Activated T-cell treated with anti-CD3 and anti-CD28 coated beads, Interleukin-2, amount 50 U/mL, for 4 hours (primary cell): Measurements from ENCODE around the gene CDKAL1. TPM values are rescaled to one million over a fixed set of nuclear protein-coding genes. Genes with fewer than 3 reads are reported as not detected.
"Not testable (repeated sequence)": the region's sequence is repeated elsewhere in the genome, so short reads cannot be mapped to it uniquely, and the experiment has no call there.

Source experiments
- ATAC-seq, 2 donors: fragments of 200-7000 bp; cut with Tn5 transposase; one replicate each; pipeline ENCODE4 v1.10.0; 2021
- DNase-seq: peaks from one replicate; pipeline ENCODE4 v3.0.0-alpha.2; 2020
- H3K27me3 Mint-ChIP-seq: one replicate; pipeline ENCODE4 v1.8.0; 2021; ENCODE audit warnings: low read depth, mixed read lengths
- H3K36me3 Mint-ChIP-seq: one replicate; pipeline ENCODE4 v1.8.0; 2022; ENCODE audit warnings: mixed read lengths; ENCODE audit not compliant: insufficient read depth
- H3K4me1 Mint-ChIP-seq: one replicate; pipeline ENCODE4 v1.8.0; 2021; ENCODE audit warnings: low read depth, mixed read lengths
- H3K4me3 Mint-ChIP-seq: one replicate; pipeline ENCODE4 v1.8.0; 2021; ENCODE audit warnings: mild to moderate bottlenecking, moderate library complexity, mixed read lengths
- H3K9me3 Mint-ChIP-seq: one replicate; pipeline ENCODE4 v1.8.0; 2021; ENCODE audit warnings: mixed read lengths
- total RNA-seq, 3 donors: library from RNA; stranded (reverse); gene quantifications; one replicate each; pipeline ENCODE4 v1.2.1, GENCODE V29; 2021

Gene CDKAL1
- total RNA-seq, 3 donors from 2014 or later: 23.2 to 26.0 (median 23.6) TPM

GRCh38 chr6:21193790-21194475 lies 659.7 kb downstream of the CDKAL1 start:
- ATAC-seq: no peak
- Mint-ChIP-seq H3K4me1 (peaks cover 17% of the 10 kb centered on the region), H3K36me3 (peaks cover 25% of the 10 kb centered on the region), H3K9me3 (no peaks in the 10 kb centered on the region), H3K27me3 (no peaks in the 10 kb centered on the region), H3K4me3 (no peak overlapping the region)
- no peak for DNase-seq

- DNase-seq, ATAC-seq, H3K9me3 Mint-ChIP-seq, H3K4me3 Mint-ChIP-seq, H3K27me3 Mint-ChIP-seq: not testable (repeated sequence)
- peaks cover 34% of the 10 kb centered on the region for H3K36me3 Mint-ChIP-seq
- peaks cover 14% of the 10 kb centered on the region for H3K4me1 Mint-ChIP-seq
These were observed 661.0 kb downstream of the CDKAL1 start for GRCh38 chr6:21195301-21195700.

- peaks cover 44% of the 10 kb centered on the region for H3K36me3 Mint-ChIP-seq
- no peak for DNase-seq
- no peak overlapping the region for H3K4me3 Mint-ChIP-seq
- ATAC-seq: no peak
- no peaks in the 10 kb centered on the region for H3K27me3 Mint-ChIP-seq
- H3K4me1 Mint-ChIP-seq: peaks cover 9% of the 10 kb centered on the region
- H3K9me3 Mint-ChIP-seq: no peaks in the 10 kb centered on the region
These were observed 663.9 kb downstream of the CDKAL1 start for GRCh38 chr6:21198032-21198640.

- H3K4me3 Mint-ChIP-seq: no peak overlapping the region
- H3K36me3 Mint-ChIP-seq: peaks cover 43% of the 10 kb centered on the region
- peaks cover 9% of the 10 kb centered on the region for H3K4me1 Mint-ChIP-seq
- H3K9me3 Mint-ChIP-seq: no peaks in the 10 kb centered on the region
- H3K27me3 Mint-ChIP-seq: no peaks in the 10 kb centered on the region
- DNase-seq (no peak), ATAC-seq (no peak)
These were observed 665.0 kb downstream of the CDKAL1 start for GRCh38 chr6:21199262-21199661.

GRCh38 chr6:21200134-21200870 lies 666.0 kb downstream of the CDKAL1 start:
- Mint-ChIP-seq H3K9me3 (no peaks in the 10 kb centered on the region), H3K27me3 (no peaks in the 10 kb centered on the region), H3K36me3 (peaks cover 51% of the 10 kb centered on the region), H3K4me1 (peaks cover 9% of the 10 kb centered on the region), H3K4me3 (no peak overlapping the region)
- DNase-seq (no peak), ATAC-seq (no peak)

- ATAC-seq (no peak), DNase-seq (no peak)
- Mint-ChIP-seq H3K4me3 (no peak overlapping the region), H3K4me1 (peaks cover 9% of the 10 kb centered on the region), H3K27me3 (no peaks in the 10 kb centered on the region), H3K9me3 (no peaks in the 10 kb centered on the region), H3K36me3 (peaks cover 55% of the 10 kb centered on the region)
These were observed 666.9 kb downstream of the CDKAL1 start for GRCh38 chr6:21201187-21201586.

- no peak for ATAC-seq
- H3K27me3 Mint-ChIP-seq: no peaks in the 10 kb centered on the region
- no peaks in the 10 kb centered on the region for H3K9me3 Mint-ChIP-seq
- no peak for DNase-seq
- peaks cover 7% of the 10 kb centered on the region for H3K4me1 Mint-ChIP-seq
- no peak overlapping the region for H3K4me3 Mint-ChIP-seq
- peaks cover 57% of the 10 kb centered on the region for H3K36me3 Mint-ChIP-seq
These were observed 667.5 kb downstream of the CDKAL1 start for GRCh38 chr6:21201637-21202350.

- Mint-ChIP-seq H3K36me3 (peaks cover 58% of the 10 kb centered on the region), H3K4me3 (no peak overlapping the region)
- ATAC-seq: no peak
These were observed 668.3 kb downstream of the CDKAL1 start for GRCh38 chr6:21202521-21202920.

GRCh38 chr6:21204951-21205350 lies 670.7 kb downstream of the CDKAL1 start:
- Mint-ChIP-seq H3K4me3 (no peak overlapping the region), H3K4me1 (no peaks in the 10 kb centered on the region), H3K27me3 (no peaks in the 10 kb centered on the region), H3K9me3 (peaks cover 4% of the 10 kb centered on the region), H3K36me3 (peaks cover 62% of the 10 kb centered on the region)
- no peak for DNase-seq
- ATAC-seq: no peak

More at GRCh38 chr6:21202521-21202920, 668.3 kb downstream of the CDKAL1 start:
- Mint-ChIP-seq H3K4me1 (peaks cover 7% of the 10 kb centered on the region), H3K27me3 (no peaks in the 10 kb centered on the region), H3K9me3 (no peaks in the 10 kb centered on the region)
- no peak for DNase-seq

GRCh38 chr6:21208081-21208795 lies 674.0 kb downstream of the CDKAL1 start:
- Mint-ChIP-seq H3K4me1 (no peaks in the 10 kb centered on the region), H3K4me3 (no peak overlapping the region), H3K9me3 (peaks cover 5% of the 10 kb centered on the region), H3K27me3 (no peaks in the 10 kb centered on the region), H3K36me3 (peaks cover 73% of the 10 kb centered on the region)
- ATAC-seq (no peak), DNase-seq (no peak)

GRCh38 chr6:21208796-21209186 lies 674.5 kb downstream of the CDKAL1 start:
- no peaks in the 10 kb centered on the region for H3K27me3 Mint-ChIP-seq
- no peak overlapping the region for H3K4me3 Mint-ChIP-seq
- peaks cover 5% of the 10 kb centered on the region for H3K9me3 Mint-ChIP-seq
- no peak for DNase-seq
- peaks cover 76% of the 10 kb centered on the region for H3K36me3 Mint-ChIP-seq
- no peak for ATAC-seq
- H3K4me1 Mint-ChIP-seq: no peaks in the 10 kb centered on the region

GRCh38 chr6:21213492-21213891 lies 679.2 kb downstream of the CDKAL1 start:
- H3K27me3 Mint-ChIP-seq: no peaks in the 10 kb centered on the region
- H3K36me3 Mint-ChIP-seq: peaks cover 58% of the 10 kb centered on the region
- no peak overlapping the region for H3K4me3 Mint-ChIP-seq
- DNase-seq (no peak), ATAC-seq (no peak)
- no peaks in the 10 kb centered on the region for H3K4me1 Mint-ChIP-seq
- peaks cover 5% of the 10 kb centered on the region for H3K9me3 Mint-ChIP-seq

- no peak for DNase-seq
- H3K9me3 Mint-ChIP-seq: peaks cover 2% of the 10 kb centered on the region
- H3K27me3 Mint-ChIP-seq: no peaks in the 10 kb centered on the region
- peaks cover 51% of the 10 kb centered on the region for H3K36me3 Mint-ChIP-seq
- ATAC-seq: no peak
- H3K4me1 Mint-ChIP-seq: no peaks in the 10 kb centered on the region
- no peak overlapping the region for H3K4me3 Mint-ChIP-seq
These were observed 680.6 kb downstream of the CDKAL1 start for GRCh38 chr6:21214738-21215448.
